Loucy (cell line): Measurements from ENCODE around the gene ALK.

Experiments used
- H2AFZ ChIP-seq: fragments of 200-600 bp; sonication (generic); 2 replicates; pipeline ENCODE4 v1.6.0; 2016; ENCODE audit warnings: antibody characterized with exemption, mild to moderate bottlenecking, low read length, moderate library complexity
- H3F3A ChIP-seq: fragments of 200-600 bp; 2 replicates; pipeline ENCODE4 v1.6.0; 2016; ENCODE audit warnings: antibody characterized with exemption, low read depth, mild to moderate bottlenecking
- H3K27me3 ChIP-seq: fragments of 200-600 bp; sonication (generic); 2 replicates; pipeline ENCODE4 v1.6.1; 2014; ENCODE audit warnings: low read length, mild to moderate bottlenecking; ENCODE audit not compliant: insufficient read depth, poor library complexity, severe bottlenecking
- H3K36me3 ChIP-seq: fragments of 200-600 bp; sonication (generic); 2 replicates; pipeline ENCODE4 v1.6.1; 2016; ENCODE audit warnings: low read length; ENCODE audit not compliant: insufficient read depth
- H3K4me1 ChIP-seq: fragments of 200-600 bp; sonication (generic); 2 replicates; pipeline ENCODE4 v1.5.1; 2014; ENCODE audit warnings: low read length, mild to moderate bottlenecking; ENCODE audit not compliant: insufficient read depth, poor library complexity, severe bottlenecking
- H3K4me2 ChIP-seq: fragments of 200-600 bp; sonication (generic); 2 replicates; pipeline ENCODE4 v1.6.0; 2014; ENCODE audit warnings: antibody characterized with exemption, low read length, low read depth, mild to moderate bottlenecking; ENCODE audit not compliant: poor library complexity, severe bottlenecking
- H3K4me3 ChIP-seq: fragments of 200-600 bp; sonication (generic); 2 replicates; pipeline ENCODE4 v1.5.1; 2014; ENCODE audit warnings: low read length, mild to moderate bottlenecking, mixed read lengths; ENCODE audit not compliant: poor library complexity, severe bottlenecking
- H3K79me2 ChIP-seq: fragments of 200-600 bp; sonication (generic); 2 replicates; pipeline ENCODE4 v1.6.1; 2014; ENCODE audit warnings: low read length; ENCODE audit not compliant: insufficient read depth
- H3K9ac ChIP-seq: fragments of 200-600 bp; sonication (generic); 2 replicates; pipeline ENCODE4 v1.6.0; 2014; ENCODE audit warnings: mild to moderate bottlenecking, low read depth, low read length, moderate library complexity; ENCODE audit not compliant: poor library complexity, severe bottlenecking
- H3K9me2 ChIP-seq: fragments of 200-600 bp; sonication (generic); replicated peaks from 2 replicates; pipeline ENCODE4 v1.6.1; 2016; ENCODE audit warnings: low read depth, low read length, mixed read lengths
- H3K9me3 ChIP-seq: fragments of 200-600 bp; sonication (generic); 2 replicates; pipeline ENCODE4 v1.6.1; 2014; ENCODE audit warnings: mild to moderate bottlenecking, antibody characterized with exemption, low read length, low read depth; ENCODE audit not compliant: insufficient read depth
- H4K20me1 ChIP-seq: fragments of 200-600 bp; sonication (generic); 2 replicates; pipeline ENCODE4 v1.6.0; 2014; ENCODE audit warnings: antibody characterized with exemption, low read length, mild to moderate bottlenecking; ENCODE audit not compliant: insufficient read depth, poor library complexity, severe bottlenecking
- CTCF ChIP-seq: fragments of 200-600 bp; sonication (generic); conservative IDR thresholded peaks from 2 replicates; pipeline ENCODE4 v1.5.1; 2014; ENCODE audit warnings: mild to moderate bottlenecking, antibody characterized with exemption, low read length
- EZH2phosphoT487 ChIP-seq: fragments of 200-600 bp; IDR thresholded peaks from 2 replicates; pipeline ENCODE4 v1.6.1; 2018; ENCODE audit warnings: antibody characterized with exemption, mild to moderate bottlenecking, moderate library complexity, borderline replicate concordance

Gene ALK

GRCh38 chr2:29910960-29911359, 10.4 kb downstream of the ALK start:
- no peaks in the 10 kb centered on the region for H3K36me3 ChIP-seq
- no peaks in the 10 kb centered on the region for H3K9me3 ChIP-seq
- H3K4me3 ChIP-seq: no peak overlapping the region
- H2AFZ ChIP-seq: no peak overlapping the region
- no peaks in the 10 kb centered on the region for H3F3A ChIP-seq
- no peaks in the 10 kb centered on the region for H3K9me2 ChIP-seq
- TF ChIP-seq EZH2phosphoT487 (no peak), CTCF (no peak)
- H4K20me1 ChIP-seq: no peaks in the 10 kb centered on the region
- H3K4me2 ChIP-seq: no peak overlapping the region
- no peaks in the 10 kb centered on the region for H3K27me3 ChIP-seq
- no peak overlapping the region for H3K9ac ChIP-seq
- no peaks in the 10 kb centered on the region for H3K79me2 ChIP-seq
- no peaks in the 10 kb centered on the region for H3K4me1 ChIP-seq

- Histone ChIP-seq H3K27me3 (no peaks in the 10 kb centered on the region), H3K4me3 (no peak overlapping the region), H2AFZ (no peak overlapping the region), H3K4me2 (no peak overlapping the region), H3K36me3 (no peaks in the 10 kb centered on the region), H3K79me2 (no peaks in the 10 kb centered on the region), H4K20me1 (no peaks in the 10 kb centered on the region), H3K9me2 (no peaks in the 10 kb centered on the region), H3K9ac (no peak overlapping the region), H3K9me3 (no peaks in the 10 kb centered on the region), H3K4me1 (no peaks in the 10 kb centered on the region), H3F3A (no peaks in the 10 kb centered on the region)
- TF ChIP-seq CTCF: no peak
- no peak for TF ChIP-seq EZH2phosphoT487
Measured at GRCh38 chr2:29910465-29910864, 10.9 kb downstream of the ALK start.

GRCh38 chr2:29902356-29902755, 19.0 kb downstream of the ALK start:
- H3K9me3 ChIP-seq: no peaks in the 10 kb centered on the region
- H3K4me1 ChIP-seq: no peaks in the 10 kb centered on the region
- H4K20me1 ChIP-seq: no peaks in the 10 kb centered on the region
- no peak overlapping the region for H3K4me2 ChIP-seq
- H3K27me3 ChIP-seq: no peaks in the 10 kb centered on the region
- H3K4me3 ChIP-seq: no peak overlapping the region
- no peaks in the 10 kb centered on the region for H3K9me2 ChIP-seq
- no peaks in the 10 kb centered on the region for H3K36me3 ChIP-seq
- TF ChIP-seq CTCF (no peak), EZH2phosphoT487 (no peak)
- H3K79me2 ChIP-seq: no peaks in the 10 kb centered on the region
- no peak overlapping the region for H2AFZ ChIP-seq
- no peaks in the 10 kb centered on the region for H3F3A ChIP-seq
- no peak overlapping the region for H3K9ac ChIP-seq
